Measurements from ENCODE around the gene TMEM132A. TPM values are rescaled to one million over a fixed set of nuclear protein-coding genes. Genes with fewer than 3 reads are reported as not detected.

TMEM132A gene
- total and polyA plus RNA-seq, 2 of the 13 experiments (the other 11 are each of a cell fraction or from before 2014, with no cell fraction given): 11.1 to 32.9 TPM

GRCh38 chr11:60880643-60881282, 43.5 kb upstream of the TMEM132A start (continued):
- TF ChIP-seq NCOA2 (CRISPR knock-in tag; IDR thresholded peaks at IDR 0.05): peak; percentile 95
- 0 out of 2 replicates have a peak, but pooled peaks have one; percentile 62 for TF ChIP-seq ZNF780A (CRISPR knock-in tag; IDR thresholded peaks at IDR 0.05)
- TF ChIP-seq ZNF33B (CRISPR knock-in tag; IDR thresholded peaks at IDR 0.05): no peak; the same call in 1 of the 2 replicates
- no peak for TF ChIP-seq ADNP (CRISPR knock-in tag; IDR thresholded peaks at IDR 0.05)
- TF ChIP-seq NFYC (CRISPR knock-in tag; IDR thresholded peaks at IDR 0.05): no peak
- peak; percentile 50; the same call in 1 of the 2 replicates for TF ChIP-seq ZNF362 (CRISPR knock-in tag; IDR thresholded peaks at IDR 0.05; ENCODE audit: borderline replicate concordance)
- TF ChIP-seq GLI4 (CRISPR knock-in tag; IDR thresholded peaks at IDR 0.05; ENCODE audit: borderline replicate concordance): no peak
- TF ChIP-seq REST (IDR thresholded peaks at IDR 0.05; ENCODE audit: borderline replicate concordance in 1 of 2, low read depth in 1 of 2, low read length in 2 of 2): peak in 1 of 2 experiments; percentile 70; a peak in 1 of 4 replicates
- no peak for TF ChIP-seq ZBTB38 (CRISPR knock-in tag; IDR thresholded peaks at IDR 0.05)
- 0 out of 2 replicates have a peak, but pooled peaks have one; percentile 63 for TF ChIP-seq NCOA5 (CRISPR knock-in tag; IDR thresholded peaks at IDR 0.05)
- peak; percentile 96 for TF ChIP-seq ZNF772 (CRISPR knock-in tag; IDR thresholded peaks at IDR 0.05)
- no peak for TF ChIP-seq ZNF598 (CRISPR knock-in tag; IDR thresholded peaks at IDR 0.05; ENCODE audit: borderline replicate concordance)
- no peak for TF ChIP-seq SMAD9 (CRISPR knock-in tag; IDR thresholded peaks at IDR 0.05)
- no peak for TF ChIP-seq CENPT (CRISPR knock-in tag; IDR thresholded peaks at IDR 0.05; ENCODE audit: low read depth)
- peak; percentile 89; the same call in 1 of the 2 replicates for TF ChIP-seq KDM3A (CRISPR knock-in tag; IDR thresholded peaks at IDR 0.05; ENCODE audit: low read depth)
- TF ChIP-seq STAG1 (CRISPR knock-in tag; IDR thresholded peaks at IDR 0.05): peak; percentile 42; the same call in 1 of the 2 replicates
- TF ChIP-seq FOXK2 (IDR thresholded peaks at IDR 0.05): peak; percentile 64; the same call in 1 of the 2 replicates
- TF ChIP-seq ZNF460 (CRISPR knock-in tag; IDR thresholded peaks at IDR 0.05; ENCODE audit: borderline replicate concordance): no peak; the same call in 1 of the 2 replicates
- no peak for TF ChIP-seq NFYB (CRISPR knock-in tag; IDR thresholded peaks at IDR 0.05)
- TF ChIP-seq ZNF788 (CRISPR knock-in tag; IDR thresholded peaks at IDR 0.05; ENCODE audit: borderline replicate concordance): peak; percentile 93
- TF ChIP-seq SUZ12 (IDR thresholded peaks at IDR 0.05; ENCODE audit: low read depth, low read length): no peak
- peak; percentile 60; the same call in 1 of the 2 replicates for TF ChIP-seq ZNF230 (CRISPR knock-in tag; IDR thresholded peaks at IDR 0.05)
- no peak for TF ChIP-seq ZNF552 (CRISPR knock-in tag; IDR thresholded peaks at IDR 0.05; ENCODE audit: borderline replicate concordance)
- no peak for TF ChIP-seq CREB3 (CRISPR knock-in tag; IDR thresholded peaks at IDR 0.05)
- TF ChIP-seq ZNF569 (CRISPR knock-in tag; IDR thresholded peaks at IDR 0.05; ENCODE audit: borderline replicate concordance): no peak
- no peak for TF ChIP-seq ZNF558 (CRISPR knock-in tag; IDR thresholded peaks at IDR 0.05; ENCODE audit: borderline replicate concordance)
